ENCODE measurements around the gene HEXA. TPM values are rescaled to one million over a fixed set of nuclear protein-coding genes. Genes with fewer than 3 reads are reported as not detected.

The HEXA gene
- total and polyA plus RNA-seq, 2 of the 8 experiments (the other 6 are each of a cell fraction or from before 2014, with no cell fraction given): 52.5 to 73.7 TPM

DNA sequence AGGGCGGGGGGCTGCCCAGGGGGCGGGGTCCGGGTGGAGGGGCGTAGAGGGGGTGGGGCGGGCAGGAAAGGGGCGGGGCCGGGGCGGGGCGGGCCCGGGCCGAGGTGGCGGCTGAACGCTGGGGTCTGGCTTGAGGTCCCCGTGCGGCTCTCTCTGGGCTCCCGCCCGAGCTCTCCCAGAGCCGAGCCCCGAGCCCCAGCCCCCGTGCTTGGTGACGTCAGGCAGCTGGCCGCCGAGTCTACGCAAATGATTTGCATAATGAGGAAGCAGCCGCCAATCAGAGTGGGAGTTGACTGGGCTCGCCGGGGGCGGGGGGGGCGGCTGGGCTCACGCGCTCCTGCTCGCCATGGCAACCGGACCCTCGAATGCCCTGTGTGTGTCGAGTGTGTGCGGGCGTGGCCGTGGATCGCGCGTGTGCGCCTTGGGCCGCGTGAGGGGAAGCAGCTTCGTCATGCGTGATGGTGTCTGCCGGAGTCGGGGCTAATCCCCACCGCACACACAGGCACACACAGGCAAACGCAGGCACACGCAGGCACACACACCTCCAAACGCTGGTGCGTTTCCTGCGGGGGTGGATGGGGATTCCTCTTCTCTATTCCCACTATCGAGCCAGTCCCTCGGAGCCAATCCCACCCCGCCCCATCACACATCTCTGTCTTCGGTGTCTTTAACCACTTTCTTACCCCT is 55.7 kb downstream of the HEXA start, which contains the start of gene CELF6 (continued):
- TF ChIP-seq, protein P1, sequence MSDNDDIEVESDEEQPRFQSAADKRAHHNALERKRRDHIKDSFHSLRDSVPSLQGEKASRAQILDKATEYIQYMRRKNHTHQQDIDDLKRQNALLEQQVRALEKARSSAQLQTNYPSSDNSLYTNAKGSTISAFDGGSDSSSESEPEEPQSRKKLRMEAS (IDR thresholded peaks at IDR 0.05): peak; percentile 84
- TF ChIP-seq BACH1 (IDR thresholded peaks at IDR 0.05; ENCODE audit: low read length) (peak; percentile 78), SP2 (IDR thresholded peaks at IDR 0.05; ENCODE audit: low read length) (no peak), POU5F1 (IDR thresholded peaks at IDR 0.05; ENCODE audit: low read depth, low read length) (no peak), CREB1 (IDR thresholded peaks at IDR 0.05) (peak; percentile 86), CHD2 (IDR thresholded peaks at IDR 0.05; ENCODE audit: low read length) (no peak), SUZ12 (IDR thresholded peaks at IDR 0.05; ENCODE audit: low read length) (no peak), JUND (IDR thresholded peaks at IDR 0.05; ENCODE audit: low read length) (0 out of 2 replicates have a peak, but pooled peaks have one; percentile 47), ASH2L (IDR thresholded peaks at IDR 0.05; ENCODE audit: low read length) (peak; percentile 44)
- TF ChIP-seq, protein P2, sequence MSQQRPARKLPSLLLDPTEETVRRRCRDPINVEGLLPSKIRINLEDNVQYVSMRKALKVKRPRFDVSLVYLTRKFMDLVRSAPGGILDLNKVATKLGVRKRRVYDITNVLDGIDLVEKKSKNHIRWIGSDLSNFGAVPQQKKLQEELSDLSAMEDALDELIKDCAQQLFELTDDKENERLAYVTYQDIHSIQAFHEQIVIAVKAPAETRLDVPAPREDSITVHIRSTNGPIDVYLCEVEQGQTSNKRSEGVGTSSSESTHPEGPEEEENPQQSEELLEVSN (IDR thresholded peaks at IDR 0.05): 0 out of 2 replicates have a peak, but pooled peaks have one; percentile 29
